ENCODE measurements around the gene LGALS7B.

Gene LGALS7B

GRCh38 chr19:38788478-38789243, at the start of gene LGALS7B:
LGALS7B (plus strand) TSS chr19:38789200; CDS start chr19:38789227, 27 bp downstream.
- no peak within 1 kb of the TSS for H3K4me3 ChIP-seq
- no peak within 1 kb of the TSS for H3K9ac ChIP-seq
- H3K4me2 ChIP-seq, result no peak within 1 kb of the TSS
- H3K27me3 ChIP-seq, result peaks cover 13 to 17% (median 17%) of the 10 kb centered on the region in 11 experiments
- peaks cover 0 to 8% (median 3%) of the 10 kb centered on the region in 10 experiments; a peak in 5 of 20 replicates for H3K4me1 ChIP-seq
- no peaks in the 10 kb centered on the region for H3K36me3 ChIP-seq
- H3K9me3 ChIP-seq (replicated peaks in 1 of 11), result no peaks in the 10 kb centered on the region
- no peaks in the 10 kb centered on the region for H4K20me1 ChIP-seq
- H3K27ac ChIP-seq, result no peak within 1 kb of the TSS
- no peak for TF ChIP-seq Cebpa-rat (IDR thresholded peaks at IDR 0.05)

GRCh38 chr19:38739440-38740256, 49.4 kb upstream of the LGALS7B start:
- peaks cover 0 to 6% (median 0%) of the 10 kb centered on the region in 11 experiments; a peak in 4 of 22 replicates for H4K20me1 ChIP-seq
- no peak overlapping the region for H3K4me3 ChIP-seq
- H3K9ac ChIP-seq, result no peak overlapping the region
- peaks cover 3 to 20% (median 18%) of the 10 kb centered on the region in 11 experiments; a peak in 20 of 22 replicates for H3K27me3 ChIP-seq
- TF ChIP-seq Cebpa-rat (IDR thresholded peaks at IDR 0.05), result no peak
- H3K9me3 ChIP-seq (replicated peaks in 1 of 11), result no peaks in the 10 kb centered on the region
- no peaks in the 10 kb centered on the region for H3K36me3 ChIP-seq
- H3K4me2 ChIP-seq, result no peak overlapping the region
- no peak overlapping the region for H3K27ac ChIP-seq
- H3K4me1 ChIP-seq, result peaks cover 12 to 26% (median 23%) of the 10 kb centered on the region in 10 experiments

- peaks cover 0 to under 1% (median 0%) of the 10 kb centered on the region in 11 experiments; a peak in 3 of 22 replicates for H4K20me1 ChIP-seq
- no peaks in the 10 kb centered on the region for H3K9me3 ChIP-seq (replicated peaks in 1 of 11)
- peaks cover 3 to 20% (median 18%) of the 10 kb centered on the region in 11 experiments; a peak in 20 of 22 replicates for H3K27me3 ChIP-seq
- no peak overlapping the region for H3K9ac ChIP-seq
- H3K27ac ChIP-seq, result no peak overlapping the region
- TF ChIP-seq Cebpa-rat (IDR thresholded peaks at IDR 0.05), result no peak
- H3K36me3 ChIP-seq, result no peaks in the 10 kb centered on the region
- H3K4me3 ChIP-seq, result no peak overlapping the region
- H3K4me2 ChIP-seq, result no peak overlapping the region
- peaks cover 7 to 20% (median 17%) of the 10 kb centered on the region in 10 experiments for H3K4me1 ChIP-seq
Measured at GRCh38 chr19:38740257-38740592, 48.8 kb upstream of the LGALS7B start.

- Histone ChIP-seq H4K20me1 (no peaks in the 10 kb centered on the region), H3K9ac (no peak overlapping the region), H3K4me3 (no peak overlapping the region), H3K9me3 (replicated peaks in 1 of 11) (no peaks in the 10 kb centered on the region), H3K27me3 (peaks cover 3 to 20% (median 17%) of the 10 kb centered on the region in 11 experiments; a peak in 20 of 22 replicates), H3K4me2 (no peak overlapping the region), H3K4me1 (peaks cover 5 to 17% (median 15%) of the 10 kb centered on the region in 10 experiments; a peak in 18 of 20 replicates), H3K36me3 (no peaks in the 10 kb centered on the region), H3K27ac (no peak overlapping the region)
- no peak for TF ChIP-seq Cebpa-rat (IDR thresholded peaks at IDR 0.05)
Measured at GRCh38 chr19:38740932-38741331, 48.1 kb upstream of the LGALS7B start.

- Histone ChIP-seq H3K27ac (no peak overlapping the region), H3K9me3 (replicated peaks in 1 of 11) (no peaks in the 10 kb centered on the region), H3K4me2 (no peak overlapping the region), H3K36me3 (no peaks in the 10 kb centered on the region), H4K20me1 (no peaks in the 10 kb centered on the region), H3K27me3 (peaks cover 0 to 12% (median 10%) of the 10 kb centered on the region in 11 experiments; a peak in 19 of 22 replicates), H3K4me3 (no peak overlapping the region), H3K9ac (no peak overlapping the region), H3K4me1 (peaks cover 5 to 10% (median 8%) of the 10 kb centered on the region in 10 experiments; a peak in 18 of 20 replicates)
- no peak for TF ChIP-seq Cebpa-rat (IDR thresholded peaks at IDR 0.05)
Measured at GRCh38 chr19:38741670-38742069, 47.3 kb upstream of the LGALS7B start.

GRCh38 chr19:38742296-38742695, 46.7 kb upstream of the LGALS7B start:
- Histone ChIP-seq H3K9me3 (replicated peaks in 1 of 11) (no peaks in the 10 kb centered on the region), H3K27ac (no peak overlapping the region), H3K4me3 (no peak overlapping the region), H4K20me1 (no peaks in the 10 kb centered on the region), H3K4me2 (no peak overlapping the region), H3K36me3 (no peaks in the 10 kb centered on the region), H3K9ac (no peak overlapping the region), H3K4me1 (peaks cover 3 to 7% (median 6%) of the 10 kb centered on the region in 10 experiments; a peak in 18 of 20 replicates), H3K27me3 (peaks cover 0 to 8% (median 6%) of the 10 kb centered on the region in 11 experiments; a peak in 19 of 22 replicates)
- no peak for TF ChIP-seq Cebpa-rat (IDR thresholded peaks at IDR 0.05)

GRCh38 chr19:38742906-38743305, 46.1 kb upstream of the LGALS7B start:
- Histone ChIP-seq H3K27me3 (peaks cover 0 to 2% (median 0%) of the 10 kb centered on the region in 11 experiments; a peak in 4 of 22 replicates), H3K4me1 (peaks cover 0 to under 1% (median 0%) of the 10 kb centered on the region in 10 experiments; a peak in 3 of 20 replicates), H3K9me3 (replicated peaks in 1 of 11) (no peaks in the 10 kb centered on the region), H3K9ac (no peak overlapping the region), H3K27ac (no peak overlapping the region), H3K4me2 (no peak overlapping the region), H3K36me3 (no peaks in the 10 kb centered on the region), H3K4me3 (no peak overlapping the region), H4K20me1 (no peaks in the 10 kb centered on the region)
- TF ChIP-seq Cebpa-rat (IDR thresholded peaks at IDR 0.05), result no peak

- H4K20me1 ChIP-seq, result no peaks in the 10 kb centered on the region
- TF ChIP-seq Cebpa-rat (IDR thresholded peaks at IDR 0.05), result no peak
- H3K4me2 ChIP-seq, result no peak overlapping the region
- no peak overlapping the region for H3K27ac ChIP-seq
- no peaks in the 10 kb centered on the region for H3K4me1 ChIP-seq
- H3K9me3 ChIP-seq (replicated peaks in 1 of 11), result no peaks in the 10 kb centered on the region
- no peaks in the 10 kb centered on the region for H3K36me3 ChIP-seq
- H3K9ac ChIP-seq, result no peak overlapping the region
- H3K27me3 ChIP-seq, result no peaks in the 10 kb centered on the region
- no peak overlapping the region for H3K4me3 ChIP-seq
Measured at GRCh38 chr19:38743394-38744297, 45.4 kb upstream of the LGALS7B start.
